GM21360 (cell line): ENCODE data around the gene RASGRP1.
"Not testable (repeated sequence)": the region's sequence is repeated elsewhere in the genome, so short reads cannot be mapped to it uniquely, and the experiment has no call there.

Experiments
- ATAC-seq: cut with Tn5 transposase; IDR thresholded peaks from one replicate; pipeline ENCODE4 v1.9.1; 2021; ENCODE audit warnings: mild to moderate bottlenecking, moderate library complexity; ENCODE audit not compliant: unreplicated experiment

RASGRP1 gene

GRCh38 chr15:38564557-38565286, at the start of gene RASGRP1:
Gene RASGRP1, minus strand, starts transcription at chr15:38564814. Its CDS starts 186 bp downstream, at chr15:38564628.
- peak; percentile 51 for ATAC-seq

- no peak for ATAC-seq
Measured at GRCh38 chr15:38613085-38613484, 48.5 kb upstream of the RASGRP1 start.

DNA sequence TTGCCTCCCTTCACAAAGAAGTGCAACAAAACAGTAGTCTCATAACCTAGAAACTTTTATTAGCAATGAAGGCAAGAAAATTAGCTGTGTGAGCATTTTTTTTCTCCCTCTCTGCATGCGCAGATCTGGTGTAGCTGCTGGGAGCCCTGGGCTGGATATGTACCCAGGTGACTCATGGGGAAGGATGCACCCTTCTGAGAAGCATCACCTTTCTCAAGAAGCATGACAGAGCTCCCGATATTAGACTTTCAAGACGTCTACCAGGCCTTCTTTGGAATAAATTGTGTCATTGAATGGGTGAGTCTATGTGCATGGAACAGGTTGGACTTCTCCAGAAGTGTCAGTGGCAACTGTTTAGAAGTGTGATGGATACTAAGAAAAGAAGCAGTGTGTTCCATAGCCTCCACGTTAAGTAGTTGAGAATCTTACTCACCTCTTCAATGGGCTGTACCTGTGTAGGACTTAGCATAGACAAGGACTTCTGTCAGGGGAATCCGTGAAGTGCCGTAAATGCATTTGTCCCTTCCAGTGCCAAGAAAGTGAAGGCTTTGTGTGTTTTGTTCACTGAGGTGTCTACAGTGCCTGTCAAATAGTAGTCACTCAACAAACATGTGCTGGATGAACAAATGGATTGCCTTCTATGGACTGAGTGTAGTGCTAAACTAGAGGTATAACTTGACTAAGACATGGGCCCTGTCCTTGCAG, 47.7 kb upstream of the RASGRP1 start:
- no peak for ATAC-seq

- ATAC-seq = no peak
Measured at GRCh38 chr15:38611228-38611627, 46.6 kb upstream of the RASGRP1 start.

DNA sequence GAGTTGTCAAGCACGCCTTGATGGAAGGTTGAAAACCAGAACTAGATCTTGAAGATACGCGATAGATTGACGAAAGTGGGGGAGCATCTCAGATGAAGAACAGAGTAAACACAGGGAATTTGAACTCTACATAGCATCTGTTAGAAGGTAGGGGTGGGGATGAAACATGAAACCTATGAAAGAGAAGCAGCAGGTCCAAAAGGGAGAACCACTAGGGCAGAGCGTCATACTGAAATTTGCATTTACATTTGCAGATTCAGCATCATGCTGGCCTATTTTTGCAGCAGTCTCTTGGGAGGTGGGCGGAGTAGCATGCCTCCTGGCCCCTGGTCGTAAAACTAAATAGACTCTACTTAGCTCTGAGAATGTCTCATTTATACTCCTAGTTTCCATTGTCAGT, 46.1 kb upstream of the RASGRP1 start:
- ATAC-seq = no peak

- ATAC-seq = no peak
Measured at GRCh38 chr15:38609097-38609738, 44.6 kb upstream of the RASGRP1 start.

DNA sequence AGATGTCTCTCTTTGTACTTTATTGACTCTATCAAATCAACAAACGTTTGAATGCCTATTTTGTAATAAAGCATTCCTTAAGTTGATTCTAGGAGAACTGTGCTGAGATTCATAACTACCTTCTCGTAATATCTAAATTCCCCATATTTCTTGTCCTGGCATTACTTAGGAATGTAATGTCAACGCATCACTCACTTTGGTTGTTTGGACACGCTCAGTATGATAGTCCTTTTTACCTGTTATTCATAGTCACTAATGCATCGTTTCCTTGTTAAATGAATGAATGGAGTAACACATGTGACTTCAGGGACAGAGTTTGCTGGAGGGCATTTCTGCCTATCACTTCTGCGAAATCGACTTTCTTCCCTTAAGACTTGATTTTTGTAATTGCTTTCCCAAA, 44.1 kb upstream of the RASGRP1 start:
- no peak for ATAC-seq

GRCh38 chr15:38605744-38606143, 41.1 kb upstream of the RASGRP1 start:
- no peak for ATAC-seq

- no peak for ATAC-seq
Measured at GRCh38 chr15:38603672-38604071, 39.1 kb upstream of the RASGRP1 start.

DNA sequence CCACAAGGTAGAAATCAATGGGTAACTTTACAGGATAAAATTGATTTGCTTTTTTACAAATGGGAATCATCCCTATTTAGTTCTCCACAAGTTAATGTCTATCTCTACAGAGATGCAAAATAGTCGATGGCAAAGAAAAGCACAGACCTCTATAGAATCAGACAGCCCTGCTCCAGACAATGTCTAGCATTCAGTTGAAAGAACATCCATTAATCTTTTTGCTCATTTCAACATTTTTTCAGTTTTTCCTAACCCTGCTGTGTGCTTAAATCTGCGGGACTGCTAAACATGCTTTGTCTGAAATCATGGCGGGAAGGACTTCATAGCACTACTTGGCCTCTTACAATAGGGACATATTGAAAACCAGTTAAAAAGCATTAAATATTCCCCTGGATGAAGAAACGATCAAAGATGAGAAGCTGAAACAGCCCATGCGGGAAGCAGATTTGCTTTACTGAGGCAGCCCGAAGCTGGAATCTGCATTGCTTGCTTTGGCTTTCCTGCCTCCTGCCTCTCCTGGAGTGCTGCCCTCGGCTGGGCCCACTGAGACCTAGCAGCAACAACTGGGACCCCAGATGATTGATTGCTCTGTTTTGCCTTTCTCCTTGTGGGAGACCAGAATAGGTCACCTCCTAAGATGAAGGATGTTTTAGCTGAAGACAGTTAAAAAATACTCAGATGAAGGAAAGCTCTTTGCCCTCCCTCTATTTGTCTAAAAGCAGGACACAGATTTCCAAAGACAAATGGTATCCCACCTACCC, 38.5 kb upstream of the RASGRP1 start:
- no peak for ATAC-seq

DNA sequence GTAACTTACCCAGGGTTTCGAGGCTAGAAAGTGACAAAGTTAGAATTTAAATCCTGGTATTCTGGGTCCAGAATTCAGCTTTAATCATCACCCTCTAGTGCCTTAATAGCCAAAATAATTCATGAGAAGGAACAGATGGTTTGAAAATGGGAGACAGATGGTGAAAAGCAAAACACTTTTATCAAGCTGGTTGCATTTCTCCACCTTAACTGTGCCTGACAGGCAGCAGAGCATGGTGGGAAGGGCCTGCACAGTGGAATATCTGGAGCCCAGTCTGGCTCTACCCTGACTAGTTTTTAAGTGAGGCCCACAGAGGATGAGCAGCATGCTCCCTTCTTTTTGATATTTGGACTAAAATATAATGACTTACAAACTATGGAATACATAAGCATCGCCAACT, 35.6 kb upstream of the RASGRP1 start:
- no peak for ATAC-seq

DNA sequence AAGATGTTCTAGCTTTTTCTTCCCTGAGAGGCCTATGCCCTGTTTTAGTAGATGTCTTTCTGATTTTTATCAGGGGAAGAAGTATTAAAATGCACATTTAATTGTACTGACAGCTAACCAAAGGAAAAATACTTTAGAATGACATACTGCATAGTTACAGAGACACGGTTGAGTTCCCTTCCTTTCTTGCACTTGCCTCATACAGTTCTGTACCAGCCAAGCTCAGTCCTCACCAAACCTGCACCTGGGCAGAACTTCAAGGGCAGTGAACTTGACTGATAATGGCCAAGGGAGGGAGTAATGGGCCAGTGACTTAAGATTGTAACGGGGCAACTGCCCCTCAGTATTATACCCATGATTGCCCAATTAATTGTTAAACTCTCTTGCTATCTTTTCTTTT, 34.1 kb upstream of the RASGRP1 start:
- no peak for ATAC-seq

DNA sequence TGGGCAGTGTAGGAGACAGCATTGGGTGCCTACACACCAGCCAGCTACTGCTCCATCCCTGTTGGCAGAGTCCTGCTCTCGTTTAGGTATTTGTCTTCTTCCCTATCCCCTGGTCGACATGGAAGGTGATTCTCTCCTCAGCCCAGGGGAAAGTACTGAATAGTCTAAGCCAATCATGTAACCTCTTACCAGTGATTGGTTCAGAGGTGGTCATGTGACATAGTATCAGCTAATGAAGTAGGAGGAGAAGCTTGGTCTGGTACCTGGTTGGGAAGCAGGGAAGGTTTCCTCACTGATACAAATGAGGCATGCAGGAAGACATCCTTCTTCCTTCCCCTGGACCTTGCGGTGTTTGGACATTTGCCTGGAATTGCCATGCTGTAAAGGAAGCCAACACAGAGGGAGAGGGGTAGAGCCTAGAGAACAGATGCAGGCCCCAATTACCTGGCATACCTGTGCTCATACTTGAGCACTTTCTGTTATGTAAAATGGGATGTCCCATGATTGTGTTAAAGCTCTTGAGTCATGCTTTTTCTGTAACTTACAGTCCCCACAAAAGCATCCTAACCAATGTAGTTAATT, 32.7 kb upstream of the RASGRP1 start:
- ATAC-seq = no peak

GRCh38 chr15:38593524-38593923, 28.9 kb upstream of the RASGRP1 start:
- ATAC-seq = no peak

DNA sequence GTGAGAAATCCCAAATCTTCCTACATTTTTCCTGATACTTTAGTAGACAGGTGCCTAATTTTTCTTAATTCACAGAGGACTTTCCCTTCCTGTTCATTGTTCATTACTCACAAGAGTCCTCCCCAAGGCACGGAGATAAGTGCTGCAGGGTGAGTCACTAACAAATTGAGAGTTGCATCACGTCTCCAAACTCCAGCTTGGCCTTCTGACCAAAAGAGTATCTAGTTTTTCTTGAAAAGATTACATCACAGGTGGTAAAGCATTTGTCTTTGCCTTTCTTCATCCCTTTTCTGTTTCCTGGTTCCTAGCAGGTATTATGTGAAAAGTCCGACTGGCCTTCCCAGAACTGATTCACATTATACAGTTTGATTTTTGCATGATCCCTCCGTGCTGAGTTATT, 24.9 kb upstream of the RASGRP1 start:
- no peak for ATAC-seq

DNA sequence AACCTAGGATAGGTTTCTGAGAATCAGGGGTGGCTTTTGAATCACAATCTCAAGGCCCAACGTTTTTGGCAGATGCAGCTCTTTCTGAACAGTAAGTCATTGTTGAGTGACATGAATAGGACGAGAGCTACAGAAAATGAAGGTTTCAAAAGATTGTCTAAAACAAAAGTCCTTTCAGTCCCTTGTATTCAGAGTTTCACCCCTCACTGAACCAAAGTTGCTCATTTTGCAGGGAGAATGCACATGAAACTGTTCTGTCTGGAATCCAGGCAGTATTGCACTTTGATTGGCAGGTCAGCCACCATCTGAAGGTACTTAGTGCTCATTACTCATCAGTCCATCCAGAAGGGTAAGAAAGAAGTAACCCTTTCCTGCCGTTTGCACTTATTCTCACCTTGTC, 24.1 kb upstream of the RASGRP1 start:
- ATAC-seq = no peak

DNA sequence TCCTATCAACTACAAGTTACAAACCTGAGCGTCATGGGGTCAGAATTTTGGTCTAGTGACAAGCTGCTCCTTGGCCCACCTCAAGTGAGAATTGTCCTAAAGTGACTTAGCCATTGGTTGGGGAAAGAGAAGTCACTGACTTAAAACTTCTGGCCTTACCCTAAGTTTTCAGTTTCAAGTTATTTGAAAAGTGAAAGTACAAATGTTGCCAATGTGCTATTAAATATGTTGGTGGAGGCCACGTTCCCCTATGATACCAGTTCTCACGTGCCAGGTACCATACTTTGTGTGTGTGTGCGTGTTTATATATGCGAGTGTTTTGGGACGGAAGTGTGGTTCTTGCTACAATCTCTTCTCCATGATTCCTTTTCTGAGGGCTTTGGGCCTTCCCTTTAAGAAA, 22.6 kb upstream of the RASGRP1 start:
- ATAC-seq = no peak

DNA sequence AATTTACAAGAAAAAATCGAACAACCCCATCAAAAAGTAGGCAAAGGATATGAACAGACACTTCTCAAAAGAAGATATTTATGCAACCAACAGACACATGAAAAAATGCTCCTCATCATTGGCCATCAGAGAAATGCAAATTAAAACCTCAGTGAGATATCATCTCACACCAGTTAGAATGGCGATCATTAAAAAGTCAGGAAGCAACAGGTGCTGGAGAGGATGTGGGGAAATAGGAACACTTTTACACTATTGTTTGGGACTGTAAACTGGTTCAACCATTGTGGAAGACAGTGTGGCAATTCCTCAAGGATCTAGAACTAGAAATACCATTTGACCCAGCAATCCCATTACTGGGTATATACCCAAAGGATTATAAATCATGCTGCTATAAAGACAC, 21.4 kb upstream of the RASGRP1 start:
- not testable (repeated sequence) for ATAC-seq

DNA sequence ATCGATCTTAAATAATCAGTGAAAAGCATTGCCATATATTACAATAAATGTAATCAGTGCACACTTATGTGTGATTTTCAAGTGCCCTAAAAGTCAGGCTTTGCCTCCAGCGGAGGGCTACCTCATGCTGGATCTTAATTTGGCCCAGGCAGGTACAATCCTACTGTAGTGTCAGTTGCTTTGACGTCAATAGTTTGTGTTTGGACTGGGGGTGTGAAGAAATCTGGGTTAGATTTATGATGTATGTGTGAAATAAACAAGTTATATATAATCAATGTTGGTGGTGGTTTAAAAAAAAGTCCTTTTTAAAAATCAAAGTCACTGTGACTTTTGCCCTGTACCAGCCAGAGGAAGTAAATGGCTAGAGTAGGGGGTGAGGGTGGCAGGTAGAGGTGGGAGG, 14.0 kb upstream of the RASGRP1 start:
- ATAC-seq = no peak

DNA sequence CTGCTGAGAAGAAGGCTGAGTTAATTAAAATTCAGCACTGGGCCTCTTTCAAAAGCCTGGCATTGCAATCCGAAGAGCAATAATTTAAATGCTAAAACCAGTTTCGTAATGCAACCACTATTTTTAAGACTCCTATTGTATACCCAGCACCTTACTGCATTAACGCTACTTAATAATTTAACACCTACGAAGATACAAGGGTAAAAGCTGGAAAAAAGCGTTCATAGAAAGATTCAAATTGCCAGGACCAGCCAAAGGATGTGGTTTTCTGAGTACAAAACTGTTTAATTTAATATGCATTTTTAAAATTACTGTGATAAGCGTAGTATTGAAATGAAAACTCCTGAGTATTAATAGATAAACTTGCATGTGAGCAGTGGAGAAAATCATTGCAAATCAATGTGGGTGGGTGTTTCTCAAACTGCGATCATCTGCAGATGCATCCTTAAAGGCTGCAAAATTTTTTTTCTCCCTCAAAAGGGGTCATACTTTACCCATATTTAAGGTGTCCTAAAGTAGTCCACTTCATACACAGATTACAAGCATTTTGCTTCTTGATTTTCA, 12.9 kb upstream of the RASGRP1 start:
- ATAC-seq = no peak

DNA sequence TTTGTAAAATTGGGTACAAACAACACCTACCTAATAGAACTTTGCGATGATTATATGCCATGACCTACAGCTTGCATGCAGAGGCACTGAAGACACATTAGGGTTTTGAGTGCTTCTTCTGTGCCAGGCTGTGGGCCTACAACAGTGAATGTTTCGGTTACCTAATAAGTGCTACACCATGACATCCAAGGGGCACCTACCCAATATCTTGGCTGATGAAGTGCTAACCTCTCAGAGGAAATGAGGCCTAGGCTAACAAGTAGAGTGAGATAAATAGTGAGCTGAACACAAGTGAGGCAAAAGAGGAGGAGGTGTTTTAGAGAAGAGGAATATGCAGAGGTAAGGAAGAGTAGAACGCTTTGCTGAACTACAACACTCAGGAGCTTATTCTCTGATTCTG, 12.2 kb upstream of the RASGRP1 start:
- no peak for ATAC-seq
